GM12891 (cell line): ENCODE results near the gene ATP1B2.

Experiments
- DNase-seq: peaks from one replicate; pipeline ENCODE4 v3.0.0; 2011; ENCODE audit warnings: low spot score; ENCODE audit not compliant: insufficient read length
- FAIRE-seq: peaks from 2 replicates; lab custom pipeline; 2011; peaks lifted over from hg19 to GRCh38; lab: Jason Lieb, UNC
- PAX5 ChIP-seq: IDR thresholded peaks from 2 replicates; pipeline ENCODE4 v1.6.1; 2011; ENCODE audit warnings: low read length, moderate library complexity, mild to moderate bottlenecking; ENCODE audit not compliant: insufficient read depth, severe bottlenecking
- POLR2A ChIP-seq: IDR thresholded peaks from 2 replicates; pipeline ENCODE4 v1.6.1; 2011; ENCODE audit warnings: low read depth, low read length, control low read depth
- POLR2AphosphoS5 ChIP-seq: IDR thresholded peaks from 2 replicates; pipeline ENCODE4 v1.6.1; 2011; ENCODE audit warnings: low read depth, low read length, control low read depth
- POU2F2 ChIP-seq: IDR thresholded peaks from 2 replicates; pipeline ENCODE4 v1.6.1; 2011; ENCODE audit warnings: low read depth, mild to moderate bottlenecking, control low read depth, low read length, moderate library complexity
- SPI1 ChIP-seq: IDR thresholded peaks from 2 replicates; pipeline ENCODE4 v1.6.1; 2011; ENCODE audit warnings: low read depth, low read length, control low read depth
- TAF1 ChIP-seq: IDR thresholded peaks from 2 replicates; pipeline ENCODE4 v1.6.1; 2011; ENCODE audit warnings: low read depth, low read length, control low read depth

The ATP1B2 gene

DNA sequence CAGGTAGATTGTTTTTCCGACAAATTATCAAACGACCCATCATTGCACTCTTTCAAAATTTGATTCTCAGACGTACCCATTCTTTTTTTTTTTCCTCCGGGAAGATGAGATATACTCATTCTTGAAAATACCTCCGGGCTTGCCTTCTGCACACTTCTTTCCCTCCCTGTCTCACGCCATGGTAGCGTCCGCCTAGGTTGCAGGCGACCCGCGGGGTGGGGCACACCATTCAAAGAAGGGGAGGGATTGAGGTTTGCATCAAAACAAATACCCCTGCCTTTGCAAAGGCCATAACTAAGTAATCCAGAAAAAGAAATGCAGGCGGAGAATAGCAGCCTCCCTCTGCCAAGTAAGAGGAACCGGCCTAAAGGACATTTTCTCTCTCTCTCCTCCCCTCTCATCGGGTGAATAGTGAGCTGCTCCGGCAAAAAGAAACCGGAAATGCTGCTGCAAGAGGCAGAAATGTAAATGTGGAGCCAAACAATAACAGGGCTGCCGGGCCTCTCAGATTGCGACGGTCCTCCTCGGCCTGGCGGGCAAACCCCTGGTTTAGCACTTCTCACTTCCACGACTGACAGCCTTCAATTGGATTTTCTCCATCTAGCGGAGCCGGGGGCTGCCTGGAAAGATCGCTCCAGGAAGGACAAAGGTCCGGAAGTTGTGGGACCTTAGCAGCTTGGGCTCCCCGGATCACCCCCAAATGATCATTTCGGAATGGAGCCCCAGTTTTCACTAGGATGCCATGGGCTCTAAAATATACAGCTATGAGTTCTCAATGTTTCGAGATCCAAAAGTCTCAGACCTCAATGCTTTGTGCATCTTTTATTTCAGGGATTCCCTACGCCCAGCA is 35.7 kb downstream of the ATP1B2 start:
- no peak for FAIRE-seq

DNA sequence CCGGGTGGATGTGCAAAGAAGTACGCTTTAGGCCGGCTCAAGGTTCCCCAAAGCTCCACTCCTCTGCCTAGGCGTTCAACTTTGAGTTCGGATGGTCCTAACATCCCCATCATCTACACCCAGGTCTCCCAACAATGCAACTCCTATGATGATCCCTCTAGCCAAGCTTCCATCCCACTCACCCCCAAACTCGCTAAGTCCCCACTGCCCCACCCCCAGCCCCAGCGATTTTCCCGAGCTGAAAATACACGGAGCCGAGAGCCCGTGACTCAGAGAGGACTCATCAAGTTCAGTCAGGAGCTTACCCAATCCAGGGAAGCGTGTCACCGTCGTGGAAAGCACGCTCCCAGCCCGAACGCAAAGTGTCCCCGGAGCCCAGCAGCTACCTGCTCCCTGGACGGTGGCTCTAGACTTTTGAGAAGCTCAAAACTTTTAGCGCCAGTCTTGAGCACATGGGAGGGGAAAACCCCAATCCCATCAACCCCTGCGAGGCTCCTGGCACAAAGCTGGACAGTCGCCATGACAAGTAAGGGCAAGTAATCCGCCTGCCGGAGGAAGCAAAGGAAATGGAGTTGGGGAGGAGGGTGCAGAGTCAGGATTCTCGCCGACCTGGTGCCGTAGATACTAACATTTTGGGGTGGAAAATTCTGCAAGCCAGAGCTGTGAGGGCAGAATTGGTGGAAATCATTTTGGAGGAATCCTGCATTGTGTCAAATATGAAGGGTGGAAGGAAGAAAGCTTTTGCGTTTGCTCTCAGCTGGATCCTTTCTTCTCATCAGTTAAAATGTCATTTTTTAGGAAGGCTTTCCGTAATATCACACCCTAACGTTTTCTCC is 36.6 kb downstream of the ATP1B2 start, which contains the start of gene TP53:
TSS of gene TP53 (minus strand) at position 419 of the 836 bp plus-strand sequence. CDS start 10,896 bp downstream, outside the sequence.
- DNase-seq (peak; percentile 59), FAIRE-seq (peak; percentile 94)
- TF ChIP-seq PAX5 (no peak), TAF1 (peak; percentile 93), POLR2A (peak; percentile 99), POU2F2 (peak; percentile 92), POLR2AphosphoS5 (peak; percentile 99), SPI1 (no peak)

More for the DNA sequence above, 35.7 kb downstream of the ATP1B2 start:
- no peak for DNase-seq
- TF ChIP-seq PAX5 (no peak), TAF1 (peak; percentile 89), POU2F2 (peak; percentile 92), POLR2AphosphoS5 (peak; percentile 98), POLR2A (peak; percentile 98), SPI1 (peak; percentile 35; the same call in 1 of the 2 replicates)

DNA sequence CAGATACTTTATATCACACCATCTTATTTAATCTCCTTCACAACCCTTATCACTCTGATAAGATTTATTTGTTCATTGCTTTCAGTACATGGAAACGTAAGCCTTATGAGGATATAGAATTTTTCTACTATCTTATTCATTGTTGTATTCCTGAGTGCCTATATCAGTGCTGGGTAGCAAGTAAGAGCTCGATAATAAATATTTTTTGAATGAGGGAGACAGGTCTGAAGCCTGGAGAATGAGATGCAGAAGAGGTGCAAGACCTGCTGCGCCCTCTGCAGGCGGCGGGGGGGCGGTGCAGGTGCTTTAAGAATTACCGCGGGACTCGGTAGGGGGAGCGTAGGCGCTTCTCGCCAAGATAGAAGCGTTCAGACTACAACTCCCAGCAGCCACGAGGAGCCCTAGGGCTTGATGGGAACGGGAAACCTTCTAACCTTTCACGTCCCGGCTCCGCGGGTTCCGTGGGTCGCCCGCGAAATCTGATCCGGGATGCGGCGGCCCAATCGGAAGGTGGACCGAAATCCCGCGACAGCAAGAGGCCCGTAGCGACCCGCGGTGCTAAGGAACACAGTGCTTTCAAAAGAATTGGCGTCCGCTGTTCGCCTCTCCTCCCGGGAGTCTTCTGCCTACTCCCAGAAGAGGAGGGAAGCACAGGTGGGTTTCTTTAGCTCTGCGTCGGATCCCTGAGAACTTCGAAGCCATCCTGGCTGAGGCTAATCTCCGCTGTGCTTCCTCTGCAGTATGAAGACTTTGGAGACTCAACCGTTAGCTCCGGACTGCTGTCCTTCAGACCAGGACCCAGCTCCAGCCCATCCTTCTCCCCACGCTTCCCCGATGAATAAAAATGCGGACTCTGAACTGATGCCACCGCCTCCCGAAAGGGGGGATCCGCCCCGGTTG is 37.4 kb downstream of the ATP1B2 start, which contains the start of gene WRAP53:
TSS of gene WRAP53 (plus strand) at position 570 of the 900 bp plus-strand sequence. CDS start at position 742, 172 bp downstream.
- DNase-seq (peak; percentile 87), FAIRE-seq (peak; percentile 94)
- no peak for TF ChIP-seq PAX5
- 0 out of 2 replicates have a peak, but pooled peaks have one; percentile 9 for TF ChIP-seq SPI1
- peak; percentile 51; the same call in 1 of the 2 replicates for TF ChIP-seq POLR2A
- TF ChIP-seq POLR2AphosphoS5 = peak; percentile 66; the same call in 1 of the 2 replicates
- no peak for TF ChIP-seq TAF1
- no peak for TF ChIP-seq POU2F2

DNA sequence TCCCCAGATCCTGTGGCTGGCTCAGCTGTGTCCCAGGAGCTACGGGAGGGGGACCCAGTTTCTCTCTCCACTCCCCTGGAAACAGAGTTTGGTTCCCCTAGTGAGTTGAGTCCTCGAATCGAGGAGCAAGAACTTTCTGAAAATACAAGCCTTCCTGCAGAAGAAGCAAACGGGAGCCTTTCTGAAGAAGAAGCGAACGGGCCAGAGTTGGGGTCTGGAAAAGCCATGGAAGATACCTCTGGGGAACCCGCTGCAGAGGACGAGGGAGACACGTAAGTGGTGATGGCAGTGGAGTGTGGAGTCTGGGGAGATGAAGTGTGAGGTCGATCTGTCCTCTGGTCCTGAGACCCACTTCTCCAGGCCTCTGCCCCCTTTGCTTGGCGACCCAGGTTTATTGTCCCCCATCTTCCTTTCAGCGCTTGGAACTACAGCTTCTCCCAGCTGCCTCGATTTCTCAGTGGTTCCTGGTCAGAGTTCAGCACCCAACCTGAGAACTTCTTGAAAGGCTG is 38.1 kb downstream of the ATP1B2 start:
- FAIRE-seq = no peak
- DNase-seq = no peak
- TF ChIP-seq PAX5 (no peak), POLR2A (no peak), TAF1 (no peak), SPI1 (no peak), POLR2AphosphoS5 (no peak), POU2F2 (no peak)

GRCh38 chr17:7695586-7695985 is 44.9 kb downstream of the ATP1B2 start:
- DNase-seq = no peak
- TF ChIP-seq SPI1 (no peak), POLR2AphosphoS5 (no peak), PAX5 (no peak), POU2F2 (no peak), TAF1 (no peak), POLR2A (no peak)
- no peak for FAIRE-seq

DNA sequence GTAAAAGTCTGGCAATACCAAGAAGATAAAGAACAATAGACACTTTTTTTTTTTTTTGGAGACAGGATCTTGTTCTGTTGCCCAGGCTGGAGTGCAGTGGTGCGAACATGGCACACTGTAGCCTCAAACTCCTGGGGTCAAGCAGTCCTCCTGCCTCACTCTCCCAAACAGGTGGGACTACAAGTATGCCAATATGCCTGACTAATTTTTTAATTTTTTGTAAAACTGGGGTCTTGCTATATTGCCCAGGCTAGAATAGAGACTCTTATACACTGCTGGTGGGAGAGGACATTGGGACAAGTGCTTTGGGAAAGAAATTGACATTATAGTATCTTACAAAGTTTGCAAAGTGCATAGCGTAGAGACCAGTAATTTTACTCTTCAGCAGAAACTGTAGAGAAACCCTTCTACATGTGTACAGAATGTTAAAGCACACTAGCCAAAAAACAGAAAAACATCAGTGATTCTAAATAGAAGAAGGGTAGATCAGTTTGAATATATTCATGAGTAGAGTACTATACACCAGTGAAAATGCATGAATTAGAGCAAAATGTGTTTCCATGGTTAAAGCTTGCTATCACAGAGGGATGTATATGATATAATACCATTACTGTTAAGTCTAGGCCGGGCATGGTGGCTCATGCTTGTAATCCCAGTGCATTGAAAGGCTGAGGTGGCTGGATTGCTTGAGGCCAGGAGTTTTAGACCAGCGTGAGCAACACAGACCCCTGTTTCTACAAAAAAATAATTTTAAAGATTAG is 47.3 kb downstream of the ATP1B2 start:
- TF ChIP-seq POLR2AphosphoS5 (no peak), POU2F2 (no peak)
- FAIRE-seq = no peak
- no peak for DNase-seq

GRCh38 chr17:7700510-7700909 is 49.8 kb downstream of the ATP1B2 start:
- TF ChIP-seq PAX5 (no peak), SPI1 (no peak), POU2F2 (no peak), POLR2A (no peak), TAF1 (no peak), POLR2AphosphoS5 (no peak)
- FAIRE-seq (no peak), DNase-seq (no peak)
